Skeletal muscle tissue (tissue), 4 donors: ENCODE measurements around the gene CCDC88B. TPM values are rescaled to one million over a fixed set of nuclear protein-coding genes. Genes with fewer than 3 reads are reported as not detected.
"Not testable (repeated sequence)": the region's sequence is repeated elsewhere in the genome, so short reads cannot be mapped to it uniquely, and the experiment has no call there.

ENCODE experiments used
- H3K27ac ChIP-seq: one replicate; pipeline ENCODE4 v1.7.0; 2013; ENCODE audit warnings: mild to moderate bottlenecking, low read depth, low read length, inconsistent platforms
- H3K27me3 ChIP-seq, 3 donors: one replicate each; pipeline ENCODE4 v1.7.0; 2013; ENCODE audit warnings: low read length in 3 of 3; ENCODE audit not compliant: control insufficient read depth in 3 of 3, insufficient read depth in 3 of 3
- H3K36me3 ChIP-seq, 3 donors: one replicate each; pipeline ENCODE4 v1.7.0; 2013; ENCODE audit warnings: low read length in 3 of 3; ENCODE audit not compliant: control insufficient read depth in 3 of 3, insufficient read depth in 3 of 3
- H3K4me1 ChIP-seq, 3 donors: one replicate each; pipeline ENCODE4 v1.7.0; 2013; ENCODE audit warnings: low read length in 3 of 3, mild to moderate bottlenecking in 3 of 3; ENCODE audit not compliant: control insufficient read depth in 3 of 3, insufficient read depth in 3 of 3
- H3K4me3 ChIP-seq, 3 donors: one replicate each; pipeline ENCODE4 v1.7.0; 2013; ENCODE audit warnings: low read length in 3 of 3
- H3K9ac ChIP-seq, 3 donors: one replicate each; pipeline ENCODE4 v1.7.0; 2013; ENCODE audit warnings: low read length in 3 of 3, mild to moderate bottlenecking in 3 of 3, moderate library complexity in 2 of 3, low read depth in 1 of 3
- H3K9me3 ChIP-seq, 3 donors: one replicate each; pipeline ENCODE4 v1.7.0; 2013; ENCODE audit warnings: low read length in 3 of 3; ENCODE audit not compliant: control insufficient read depth in 3 of 3
- total RNA-seq: library from RNA; depleted of rRNA; stranded (reverse); fragments of >200 nt; gene quantifications from one replicate; pipeline ENCODE4 v1.2.3, GENCODE V29; 2014
- donor health status: Osteomylitis.

Gene CCDC88B
- total RNA-seq, 1 donor from 2014 or later = 2.6 TPM

DNA sequence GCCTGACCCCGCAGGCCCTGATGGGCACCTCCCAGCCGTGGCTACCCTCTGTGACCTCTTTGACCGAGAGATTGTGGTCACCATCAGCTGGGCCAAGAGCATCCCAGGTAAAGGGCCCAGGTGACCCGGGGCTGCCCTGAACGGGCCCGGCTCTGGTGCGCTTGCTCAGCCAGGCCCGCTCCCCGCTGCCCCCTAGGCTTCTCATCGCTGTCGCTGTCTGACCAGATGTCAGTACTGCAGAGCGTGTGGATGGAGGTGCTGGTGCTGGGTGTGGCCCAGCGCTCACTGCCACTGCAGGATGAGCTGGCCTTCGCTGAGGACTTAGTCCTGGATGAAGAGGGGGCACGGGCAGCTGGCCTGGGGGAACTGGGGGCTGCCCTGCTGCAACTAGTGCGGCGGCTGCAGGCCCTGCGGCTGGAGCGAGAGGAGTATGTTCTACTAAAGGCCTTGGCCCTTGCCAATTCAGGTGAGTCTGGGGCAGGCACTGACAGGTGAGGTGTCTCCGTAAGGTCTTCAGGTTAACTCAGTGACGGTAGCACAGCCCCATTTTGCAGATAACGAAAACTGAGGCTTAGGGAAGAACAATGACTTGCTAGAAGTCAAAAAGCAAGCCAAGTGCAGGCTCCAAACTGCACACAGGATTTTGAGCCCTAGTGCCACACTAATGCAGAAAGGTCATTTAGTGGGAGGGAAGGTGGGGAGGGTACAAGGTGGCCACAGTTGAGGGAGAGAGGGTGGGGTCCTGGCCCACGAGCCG, 25.0 kb upstream of the CCDC88B start:
- Histone ChIP-seq H3K36me3 (peaks cover 12 to 21% (median 17%) of the 10 kb centered on the region in 3 donors), H3K4me1 (peaks cover 36 to 56% (median 45%) of the 10 kb centered on the region in 3 donors), H3K9ac (peak overlapping the region in 1 of 3 donors; percentile 76), H3K4me3 (no peak overlapping the region), H3K27ac (no peak overlapping the region), H3K9me3 (no peaks in the 10 kb centered on the region), H3K27me3 (no peaks in the 10 kb centered on the region)

DNA sequence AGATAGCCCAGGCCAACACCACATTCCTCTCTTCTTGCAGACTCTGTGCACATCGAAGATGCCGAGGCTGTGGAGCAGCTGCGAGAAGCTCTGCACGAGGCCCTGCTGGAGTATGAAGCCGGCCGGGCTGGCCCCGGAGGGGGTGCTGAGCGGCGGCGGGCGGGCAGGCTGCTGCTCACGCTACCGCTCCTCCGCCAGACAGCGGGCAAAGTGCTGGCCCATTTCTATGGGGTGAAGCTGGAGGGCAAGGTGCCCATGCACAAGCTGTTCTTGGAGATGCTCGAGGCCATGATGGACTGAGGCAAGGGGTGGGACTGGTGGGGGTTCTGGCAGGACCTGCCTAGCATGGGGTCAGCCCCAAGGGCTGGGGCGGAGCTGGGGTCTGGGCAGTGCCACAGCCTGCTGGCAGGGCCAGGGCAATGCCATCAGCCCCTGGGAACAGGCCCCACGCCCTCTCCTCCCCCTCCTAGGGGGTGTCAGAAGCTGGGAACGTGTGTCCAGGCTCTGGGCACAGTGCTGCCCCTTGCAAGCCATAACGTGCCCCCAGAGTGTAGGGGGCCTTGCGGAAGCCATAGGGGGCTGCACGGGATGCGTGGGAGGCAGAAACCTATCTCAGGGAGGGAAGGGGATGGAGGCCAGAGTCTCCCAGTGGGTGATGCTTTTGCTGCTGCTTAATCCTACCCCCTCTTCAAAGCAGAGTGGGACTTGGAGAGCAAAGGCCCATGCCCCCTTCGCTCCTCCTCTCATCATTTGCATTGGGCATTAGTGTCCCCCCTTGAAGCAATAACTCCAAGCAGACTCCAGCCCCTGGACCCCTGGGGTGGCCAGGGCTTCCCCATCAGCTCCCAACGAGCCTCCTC, 24.1 kb upstream of the CCDC88B start:
- H3K4me3 ChIP-seq, H3K27me3 ChIP-seq, H3K27ac ChIP-seq, H3K9me3 ChIP-seq: not testable (repeated sequence)
- H3K4me1 ChIP-seq = peaks cover 36 to 58% (median 45%) of the 10 kb centered on the region in 3 donors
- peak overlapping the region in 1 of 3 donors; percentile 97 for H3K9ac ChIP-seq
- peaks cover 15 to 27% (median 24%) of the 10 kb centered on the region in 3 donors for H3K36me3 ChIP-seq

DNA sequence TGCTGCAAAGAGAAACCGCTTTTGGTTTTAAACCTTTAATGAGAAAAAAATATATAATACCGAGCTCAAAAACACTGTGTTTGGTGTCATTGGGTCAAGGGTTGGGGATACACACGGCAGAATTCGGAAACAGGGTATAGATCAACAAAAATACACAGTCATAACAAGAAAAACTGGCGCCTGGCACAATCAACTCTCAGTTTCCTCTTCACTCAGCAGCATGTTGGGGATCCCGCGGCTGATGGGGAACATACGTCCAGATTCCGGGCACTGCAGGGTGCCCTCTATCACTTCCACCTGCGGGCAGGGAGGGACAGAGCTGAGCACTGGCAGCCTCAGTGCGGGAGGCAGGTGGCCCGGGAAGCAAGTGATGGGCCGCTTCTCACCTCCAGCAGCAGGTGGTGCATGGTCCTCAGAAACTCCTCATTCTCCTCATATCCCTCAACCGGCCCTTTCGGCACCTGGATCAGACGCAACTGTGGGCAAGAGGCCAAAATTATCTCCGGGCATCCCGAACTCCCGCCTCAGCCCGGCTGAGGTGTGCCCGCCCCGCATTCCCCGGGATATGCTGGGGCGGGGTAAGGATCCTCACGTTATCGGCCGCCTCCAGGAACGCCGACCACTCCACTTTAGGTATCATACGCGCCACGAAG, 23.2 kb upstream of the CCDC88B start:
- H3K4me1 ChIP-seq = peaks cover 36 to 58% (median 45%) of the 10 kb centered on the region in 3 donors
- H3K9ac ChIP-seq = peak overlapping the region; percentile 92 to 97 (median 96)
- peaks cover 22 to 27% (median 27%) of the 10 kb centered on the region in 3 donors for H3K36me3 ChIP-seq
- no peaks in the 10 kb centered on the region for H3K27me3 ChIP-seq
- peak overlapping the region; percentile 87 to 95 (median 95) for H3K4me3 ChIP-seq
- no peaks in the 10 kb centered on the region for H3K9me3 ChIP-seq
- peak overlapping the region; percentile 99 for H3K27ac ChIP-seq

DNA sequence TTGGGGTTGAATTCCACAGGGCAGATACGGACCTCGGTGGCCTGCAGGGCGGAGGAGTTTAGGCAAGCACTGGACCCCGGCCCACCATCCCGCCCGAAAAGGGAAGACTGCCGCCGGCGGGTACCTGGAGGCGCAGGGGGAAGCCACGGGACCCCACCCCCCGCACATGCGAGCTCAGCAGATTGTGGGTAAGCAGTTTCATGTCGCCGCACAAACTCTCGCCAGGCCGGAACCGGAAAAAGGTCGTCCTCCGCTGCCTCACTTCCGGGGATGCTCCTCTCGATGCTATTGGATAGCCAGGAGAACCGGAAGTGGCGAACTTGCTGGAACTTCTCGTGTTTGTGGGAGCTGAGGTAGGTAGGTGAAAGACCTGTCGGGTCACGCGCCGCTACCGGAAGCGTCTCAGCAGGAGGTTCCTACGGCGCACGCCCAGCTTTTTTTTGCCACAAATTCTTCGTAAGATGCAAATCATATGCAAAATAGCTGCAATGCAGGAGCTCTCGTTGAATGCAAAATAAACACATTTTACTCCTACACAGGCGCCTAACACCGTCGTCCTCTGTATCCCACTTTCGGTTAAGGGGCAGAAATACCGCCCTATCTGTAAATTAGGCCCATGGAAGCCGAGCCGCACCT, 22.6 kb upstream of the CCDC88B start, which contains the start of gene TRMT112:
Gene TRMT112, minus strand, starts transcription at position 235 of the 636 bp plus-strand sequence. Its CDS starts 33 bp downstream, at position 202.
- H3K27me3 ChIP-seq = no peaks in the 10 kb centered on the region
- peak within 1 kb of the TSS; percentile 99 for H3K27ac ChIP-seq
- H3K9ac ChIP-seq = peak within 1 kb of the TSS; percentile 92 to 97 (median 96)
- H3K4me3 ChIP-seq = peak within 1 kb of the TSS; percentile 87 to 95 (median 95)
- H3K4me1 ChIP-seq = peaks cover 36 to 56% (median 43%) of the 10 kb centered on the region in 3 donors
- no peaks in the 10 kb centered on the region for H3K9me3 ChIP-seq
- H3K36me3 ChIP-seq = peaks cover 25 to 31% (median 27%) of the 10 kb centered on the region in 3 donors

DNA sequence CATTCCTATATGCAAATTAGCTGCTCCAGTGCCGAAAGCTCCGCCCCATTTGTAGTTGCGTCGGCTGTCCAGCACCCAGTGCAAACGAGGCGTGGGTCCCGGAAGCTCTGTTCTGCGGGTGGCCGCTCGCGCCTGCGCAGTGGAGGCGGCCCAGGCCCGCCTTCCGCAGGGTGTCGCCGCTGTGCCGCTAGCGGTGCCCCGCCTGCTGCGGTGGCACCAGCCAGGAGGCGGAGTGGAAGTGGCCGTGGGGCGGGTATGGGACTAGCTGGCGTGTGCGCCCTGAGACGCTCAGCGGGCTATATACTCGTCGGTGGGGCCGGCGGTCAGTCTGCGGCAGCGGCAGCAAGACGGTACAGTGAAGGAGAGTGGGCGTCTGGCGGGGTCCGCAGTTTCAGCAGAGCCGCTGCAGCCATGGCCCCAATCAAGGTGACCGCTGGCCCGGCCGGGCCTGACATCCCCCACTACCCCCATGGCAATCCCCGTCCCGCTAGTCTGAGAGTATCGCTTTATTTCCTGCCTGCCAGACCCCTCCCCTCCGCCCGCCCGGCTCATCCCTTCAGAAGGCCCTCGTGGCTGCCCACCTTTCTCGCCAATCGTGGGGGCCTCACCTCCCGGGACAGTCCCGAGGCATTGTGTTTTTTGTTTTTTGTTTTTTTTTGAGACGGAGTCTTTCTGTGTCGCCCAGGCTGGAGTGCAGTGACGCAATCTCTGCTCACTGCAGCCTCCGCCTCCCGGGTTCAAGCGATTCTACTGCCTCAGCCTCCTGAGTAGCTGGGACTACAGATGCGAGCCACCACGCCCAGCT, 21.8 kb upstream of the CCDC88B start, which contains the start of gene PRDX5:
Gene PRDX5, plus strand, starts transcription at position 161 of the 805 bp plus-strand sequence. Its CDS starts 95 bp downstream, at position 256.
- H3K27me3 ChIP-seq = no peaks in the 10 kb centered on the region
- peak within 1 kb of the TSS; percentile 99 for H3K27ac ChIP-seq
- H3K4me3 ChIP-seq = peak within 1 kb of the TSS; percentile 87 to 95 (median 95)
- no peaks in the 10 kb centered on the region for H3K9me3 ChIP-seq
- H3K4me1 ChIP-seq = peaks cover 29 to 49% (median 36%) of the 10 kb centered on the region in 3 donors
- peak within 1 kb of the TSS; percentile 92 to 97 (median 96) for H3K9ac ChIP-seq
- peaks cover 29 to 37% (median 32%) of the 10 kb centered on the region in 3 donors for H3K36me3 ChIP-seq

DNA sequence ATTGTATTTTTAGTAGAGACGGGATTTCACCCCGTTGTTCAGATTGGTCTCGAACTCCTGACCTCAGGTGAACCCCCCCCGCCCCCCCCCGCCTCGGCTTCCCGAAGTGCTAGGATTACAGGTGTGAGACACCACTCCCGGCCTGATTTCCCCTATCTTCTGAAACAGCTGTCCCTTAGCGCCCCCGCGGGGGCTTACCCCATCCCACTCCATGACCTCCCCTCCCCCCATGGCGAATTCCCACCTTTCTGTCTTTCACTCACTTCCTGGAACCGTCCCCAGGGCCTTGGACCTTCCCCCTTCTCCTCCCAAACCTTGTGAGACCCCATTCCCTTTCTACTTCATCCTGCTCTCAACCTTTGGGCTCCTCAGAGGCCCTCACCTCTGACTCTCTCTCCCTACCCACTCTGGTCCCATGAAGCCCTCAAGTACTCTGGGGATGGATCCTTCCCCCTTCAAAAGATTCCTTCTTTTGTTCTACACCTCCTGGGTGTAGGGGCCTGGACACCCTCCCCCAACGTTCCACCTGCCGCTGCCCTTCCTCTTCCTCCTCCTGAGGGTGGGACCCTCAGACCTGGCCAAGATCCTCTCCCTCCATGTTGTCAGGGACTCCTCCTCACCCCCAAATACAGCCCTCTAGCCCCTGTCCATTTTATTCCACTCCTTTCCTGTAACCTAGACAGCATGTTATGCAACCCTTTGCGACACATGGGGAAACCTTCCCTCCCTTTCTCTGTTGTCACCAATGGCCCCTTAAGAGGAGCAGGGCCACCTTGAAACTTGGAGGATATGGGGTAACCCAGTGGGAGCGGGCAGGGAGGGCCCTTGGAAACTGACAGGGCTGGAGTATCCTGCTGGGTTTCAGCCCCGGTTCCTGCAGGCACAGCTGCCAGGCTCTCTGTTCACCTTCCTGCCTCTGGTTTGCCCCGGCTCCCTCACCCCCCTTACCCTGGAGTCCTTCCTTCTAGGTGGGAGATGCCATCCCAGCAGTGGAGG, 20.9 kb upstream of the CCDC88B start:
- Histone ChIP-seq H3K27me3 (no peaks in the 10 kb centered on the region), H3K4me1 (peaks cover 20 to 40% (median 27%) of the 10 kb centered on the region in 3 donors), H3K36me3 (peaks cover 28 to 37% (median 32%) of the 10 kb centered on the region in 3 donors), H3K9me3 (no peaks in the 10 kb centered on the region), H3K9ac (peak overlapping the region; percentile 89 to 96 (median 94)), H3K27ac (peak overlapping the region; percentile 99), H3K4me3 (peak overlapping the region; percentile 87 to 95 (median 95))

DNA sequence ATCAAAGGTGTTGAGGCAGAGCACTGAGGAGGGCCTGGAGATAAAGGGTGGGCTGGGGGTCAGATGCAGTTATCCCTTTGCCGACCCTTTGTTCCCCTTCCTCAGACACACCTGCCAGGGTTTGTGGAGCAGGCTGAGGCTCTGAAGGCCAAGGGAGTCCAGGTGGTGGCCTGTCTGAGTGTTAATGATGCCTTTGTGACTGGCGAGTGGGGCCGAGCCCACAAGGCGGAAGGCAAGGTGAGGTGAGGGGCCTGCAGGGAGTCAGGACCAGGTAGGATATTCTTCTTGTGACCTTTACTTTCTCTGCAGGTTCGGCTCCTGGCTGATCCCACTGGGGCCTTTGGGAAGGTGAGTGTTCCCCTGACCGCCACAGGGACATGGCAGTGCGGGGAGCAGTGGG, 19.4 kb upstream of the CCDC88B start:
- Histone ChIP-seq H3K9ac (no peak overlapping the region), H3K36me3 (peaks cover 19 to 24% (median 21%) of the 10 kb centered on the region in 3 donors), H3K27ac (no peak overlapping the region), H3K27me3 (no peaks in the 10 kb centered on the region), H3K4me1 (peaks cover 18 to 33% (median 21%) of the 10 kb centered on the region in 3 donors), H3K9me3 (no peaks in the 10 kb centered on the region), H3K4me3 (no peak overlapping the region)

DNA sequence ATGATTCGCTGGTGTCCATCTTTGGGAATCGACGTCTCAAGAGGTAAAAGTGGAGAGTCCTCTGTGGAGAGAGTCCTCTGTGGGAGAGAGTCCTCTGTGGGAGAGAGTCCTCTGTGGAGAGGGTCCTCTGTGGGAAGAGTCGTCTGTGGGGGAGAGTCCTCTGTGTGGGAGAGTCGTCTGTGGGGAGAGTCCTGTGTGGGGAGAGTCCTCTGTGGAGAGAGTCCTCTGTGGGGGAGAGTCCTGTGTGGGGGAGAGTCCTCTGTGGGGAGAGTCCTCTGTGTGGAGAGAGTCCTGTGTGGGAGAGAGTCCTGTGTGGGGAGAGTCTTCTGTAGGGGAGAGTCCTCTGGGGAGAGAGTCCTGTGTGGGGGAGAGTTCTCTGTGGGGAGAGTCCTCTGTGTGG, 19.0 kb upstream of the CCDC88B start:
- no peaks in the 10 kb centered on the region for H3K27me3 ChIP-seq
- no peak overlapping the region for H3K27ac ChIP-seq
- no peak overlapping the region for H3K4me3 ChIP-seq
- H3K9me3 ChIP-seq = no peaks in the 10 kb centered on the region
- H3K9ac ChIP-seq = no peak overlapping the region
- peaks cover 15 to 20% (median 19%) of the 10 kb centered on the region in 3 donors for H3K36me3 ChIP-seq
- peaks cover 18 to 28% (median 20%) of the 10 kb centered on the region in 3 donors for H3K4me1 ChIP-seq
